ENCODE results near the gene ARMC10.

GRCh38 chr7:103037476-103037822 lies 37.5 kb upstream of the ARMC10 start:
- TF ChIP-seq CTCF (IDR thresholded peaks at IDR 0.05) (no peak), POLR2A (IDR thresholded peaks at IDR 0.05) (no peak), POLR2AphosphoS5 (IDR thresholded peaks at IDR 0.05) (no peak), EP300 (IDR thresholded peaks at IDR 0.05) (no peak)

All from upper lobe of left lung (tissue), 4 donors.